ENCODE results near the gene GALNT18. TPM values are rescaled to one million over a fixed set of nuclear protein-coding genes. Genes with fewer than 3 reads are reported as not detected.
"Not testable (repeated sequence)": the region's sequence is repeated elsewhere in the genome, so short reads cannot be mapped to it uniquely, and the experiment has no call there.

The GALNT18 gene
- total and polyA plus RNA-seq, 3 experiments from 2014 or later = 1.3 TPM; not detected in 1

- H3K27me3 ChIP-seq (ENCODE audit: insufficient read depth, low read length, poor library complexity, severe bottlenecking); DNase-seq; H3K9me3 ChIP-seq (ENCODE audit: low read length); H3K4me1 Mint-ChIP-seq; H3K27ac Mint-ChIP-seq; CTCF ChIA-PET; H3K36me3 ChIP-seq (ENCODE audit: insufficient read depth, low read length); H3K36me3 Mint-ChIP-seq; H3K27me3 Mint-ChIP-seq; H3K4me3 ChIP-seq (ENCODE audit: low read length); H3K9me3 Mint-ChIP-seq; H3K4me1 ChIP-seq (ENCODE audit: insufficient read depth, low read length); H3K27ac ChIP-seq (ENCODE audit: low read depth, low read length); POLR2A ChIA-PET; H3K4me3 Mint-ChIP-seq: not testable (repeated sequence)
Measured at GRCh38 chr11:11351851-11352250, 270.0 kb downstream of the GALNT18 start.

GRCh38 chr11:11351042-11351586 lies 270.7 kb downstream of the GALNT18 start:
- H3K36me3 Mint-ChIP-seq = no peaks in the 10 kb centered on the region
- Histone ChIP-seq H3K27ac (ENCODE audit: low read depth, low read length) (no peak overlapping the region), H3K36me3 (ENCODE audit: insufficient read depth, low read length) (no peaks in the 10 kb centered on the region), H3K4me1 (ENCODE audit: insufficient read depth, low read length) (no peaks in the 10 kb centered on the region), H3K9me3 (ENCODE audit: low read length) (no peaks in the 10 kb centered on the region), H3K4me3 (ENCODE audit: low read length) (no peak overlapping the region), H3K27me3 (ENCODE audit: insufficient read depth, low read length, poor library complexity, severe bottlenecking) (no peaks in the 10 kb centered on the region)
- H3K9me3 Mint-ChIP-seq = no peaks in the 10 kb centered on the region
- CTCF ChIA-PET = no interaction called here
- POLR2A ChIA-PET = no interaction called here
- DNase-seq = no peak
- no peak overlapping the region for H3K4me3 Mint-ChIP-seq
- H3K4me1 Mint-ChIP-seq = no peaks in the 10 kb centered on the region
- peaks cover 0 to 4% of the 10 kb centered on the region in 2 donors for H3K27me3 Mint-ChIP-seq
- H3K27ac Mint-ChIP-seq = no peak overlapping the region

- Mint-ChIP-seq H3K9me3 (no peaks in the 10 kb centered on the region), H3K27ac (no peak overlapping the region), H3K27me3 (peaks cover 0 to 4% of the 10 kb centered on the region in 2 donors), H3K36me3 (no peaks in the 10 kb centered on the region), H3K4me1 (no peaks in the 10 kb centered on the region), H3K4me3 (no peak overlapping the region)
- CTCF ChIA-PET = no interaction called here
- H3K27me3 ChIP-seq (ENCODE audit: insufficient read depth, low read length, poor library complexity, severe bottlenecking) = no peaks in the 10 kb centered on the region
- H3K4me1 ChIP-seq (ENCODE audit: insufficient read depth, low read length) = no peaks in the 10 kb centered on the region
- no peak overlapping the region for H3K4me3 ChIP-seq (ENCODE audit: low read length)
- DNase-seq = no peak
- POLR2A ChIA-PET = no interaction called here
- no peak overlapping the region for H3K27ac ChIP-seq (ENCODE audit: low read depth, low read length)
- H3K9me3 ChIP-seq (ENCODE audit: low read length) = no peaks in the 10 kb centered on the region
- H3K36me3 ChIP-seq (ENCODE audit: insufficient read depth, low read length) = no peaks in the 10 kb centered on the region
Measured at GRCh38 chr11:11349870-11350337, 271.9 kb downstream of the GALNT18 start.

GRCh38 chr11:11349106-11349825 lies 272.5 kb downstream of the GALNT18 start:
- Histone ChIP-seq H3K4me1 (ENCODE audit: insufficient read depth, low read length) (no peaks in the 10 kb centered on the region), H3K27me3 (ENCODE audit: insufficient read depth, low read length, poor library complexity, severe bottlenecking) (no peaks in the 10 kb centered on the region), H3K9me3 (ENCODE audit: low read length) (no peaks in the 10 kb centered on the region), H3K4me3 (ENCODE audit: low read length) (no peak overlapping the region), H3K36me3 (ENCODE audit: insufficient read depth, low read length) (no peaks in the 10 kb centered on the region), H3K27ac (ENCODE audit: low read depth, low read length) (no peak overlapping the region)
- ChIA-PET POLR2A (no interaction called here), CTCF (no interaction called here)
- Mint-ChIP-seq H3K27ac (no peak overlapping the region), H3K27me3 (peaks cover 0 to 4% of the 10 kb centered on the region in 2 donors), H3K36me3 (no peaks in the 10 kb centered on the region), H3K4me1 (no peaks in the 10 kb centered on the region), H3K9me3 (no peaks in the 10 kb centered on the region), H3K4me3 (no peak overlapping the region)
- no peak for DNase-seq

- POLR2A ChIA-PET = no interaction called here
Measured at GRCh38 chr11:11348303-11348702, 273.5 kb downstream of the GALNT18 start.

GRCh38 chr11:11347592-11347991 lies 274.2 kb downstream of the GALNT18 start:
- Mint-ChIP-seq H3K27me3 (peaks cover 0 to 4% of the 10 kb centered on the region in 2 donors), H3K4me1 (no peaks in the 10 kb centered on the region), H3K27ac (no peak overlapping the region), H3K9me3 (peaks cover 0 to 1% (median 0%) of the 10 kb centered on the region in 5 donors), H3K36me3 (no peaks in the 10 kb centered on the region), H3K4me3 (no peak overlapping the region)
- Histone ChIP-seq H3K27me3 (ENCODE audit: insufficient read depth, low read length, poor library complexity, severe bottlenecking) (no peaks in the 10 kb centered on the region), H3K9me3 (ENCODE audit: low read length) (no peaks in the 10 kb centered on the region), H3K4me3 (ENCODE audit: low read length) (no peak overlapping the region), H3K36me3 (ENCODE audit: insufficient read depth, low read length) (no peaks in the 10 kb centered on the region), H3K4me1 (ENCODE audit: insufficient read depth, low read length) (no peaks in the 10 kb centered on the region), H3K27ac (ENCODE audit: low read depth, low read length) (no peak overlapping the region)
- DNase-seq = no peak
- ChIA-PET POLR2A (no interaction called here), CTCF (no interaction called here)

More at GRCh38 chr11:11348303-11348702, 273.5 kb downstream of the GALNT18 start:
- Histone ChIP-seq H3K4me3 (ENCODE audit: low read length) (no peak overlapping the region), H3K27ac (ENCODE audit: low read depth, low read length) (no peak overlapping the region), H3K36me3 (ENCODE audit: insufficient read depth, low read length) (no peaks in the 10 kb centered on the region), H3K27me3 (ENCODE audit: insufficient read depth, low read length, poor library complexity, severe bottlenecking) (no peaks in the 10 kb centered on the region), H3K9me3 (ENCODE audit: low read length) (no peaks in the 10 kb centered on the region), H3K4me1 (ENCODE audit: insufficient read depth, low read length) (no peaks in the 10 kb centered on the region)
- Mint-ChIP-seq H3K27ac (no peak overlapping the region), H3K27me3 (peaks cover 0 to 4% of the 10 kb centered on the region in 2 donors), H3K4me3 (no peak overlapping the region), H3K36me3 (no peaks in the 10 kb centered on the region), H3K4me1 (no peaks in the 10 kb centered on the region), H3K9me3 (peaks cover 0 to 1% (median 0%) of the 10 kb centered on the region in 5 donors)
- DNase-seq = no peak
- CTCF ChIA-PET = no interaction called here

- Mint-ChIP-seq H3K4me3 (no peak overlapping the region), H3K4me1 (no peaks in the 10 kb centered on the region), H3K27ac (no peak overlapping the region), H3K9me3 (peaks cover 0 to 1% (median 0%) of the 10 kb centered on the region in 5 donors), H3K36me3 (no peaks in the 10 kb centered on the region), H3K27me3 (peaks cover 0 to 4% of the 10 kb centered on the region in 2 donors)
- no peaks in the 10 kb centered on the region for H3K9me3 ChIP-seq (ENCODE audit: low read length)
- ChIA-PET CTCF (no interaction called here), POLR2A (no interaction called here)
- H3K4me1 ChIP-seq (ENCODE audit: insufficient read depth, low read length) = no peaks in the 10 kb centered on the region
- no peak for DNase-seq
- H3K4me3 ChIP-seq (ENCODE audit: low read length) = no peak overlapping the region
- H3K27me3 ChIP-seq (ENCODE audit: insufficient read depth, low read length, poor library complexity, severe bottlenecking) = no peaks in the 10 kb centered on the region
- H3K36me3 ChIP-seq (ENCODE audit: insufficient read depth, low read length) = no peaks in the 10 kb centered on the region
- H3K27ac ChIP-seq (ENCODE audit: low read depth, low read length) = no peak overlapping the region
Measured at GRCh38 chr11:11346303-11346702, 275.5 kb downstream of the GALNT18 start.

- Mint-ChIP-seq H3K27me3 (peaks cover 0 to 4% of the 10 kb centered on the region in 2 donors), H3K27ac (no peak overlapping the region), H3K9me3 (peaks cover 0 to 1% (median 0%) of the 10 kb centered on the region in 5 donors), H3K36me3 (no peaks in the 10 kb centered on the region), H3K4me1 (no peaks in the 10 kb centered on the region), H3K4me3 (no peak overlapping the region)
- no peaks in the 10 kb centered on the region for H3K36me3 ChIP-seq (ENCODE audit: insufficient read depth, low read length)
- no peaks in the 10 kb centered on the region for H3K27me3 ChIP-seq (ENCODE audit: insufficient read depth, low read length, poor library complexity, severe bottlenecking)
- no peaks in the 10 kb centered on the region for H3K4me1 ChIP-seq (ENCODE audit: insufficient read depth, low read length)
- ChIA-PET POLR2A (no interaction called here), CTCF (no interaction called here)
- no peaks in the 10 kb centered on the region for H3K9me3 ChIP-seq (ENCODE audit: low read length)
- H3K4me3 ChIP-seq (ENCODE audit: low read length) = no peak overlapping the region
- DNase-seq = no peak
- H3K27ac ChIP-seq (ENCODE audit: low read depth, low read length) = no peak overlapping the region
Measured at GRCh38 chr11:11345099-11345498, 276.7 kb downstream of the GALNT18 start.
